GM18526 (cell line): ENCODE data around the gene KLHDC3.

Experiments
- POLR2A ChIP-seq: IDR thresholded peaks from 3 replicates; pipeline ENCODE4 v1.6.1; 2011; ENCODE audit not compliant: insufficient read length; ENCODE audit errors: extremely low read depth

KLHDC3 gene

GRCh38 chr6:43013843-43014433 lies at the start of gene KLHDC3, which contains the start of gene MEA1:
TSS of gene KLHDC3 (plus strand) at chr6:43014249. CDS start at chr6:43017193, 2,944 bp downstream.
TSS of gene MEA1 (minus strand) at chr6:43013946. CDS start at chr6:43013813, 133 bp downstream.
- TF ChIP-seq POLR2A = peak; percentile 73

GRCh38 chr6:42966571-42966970 lies 47.5 kb upstream of the KLHDC3 start:
- TF ChIP-seq POLR2A = no peak

DNA sequence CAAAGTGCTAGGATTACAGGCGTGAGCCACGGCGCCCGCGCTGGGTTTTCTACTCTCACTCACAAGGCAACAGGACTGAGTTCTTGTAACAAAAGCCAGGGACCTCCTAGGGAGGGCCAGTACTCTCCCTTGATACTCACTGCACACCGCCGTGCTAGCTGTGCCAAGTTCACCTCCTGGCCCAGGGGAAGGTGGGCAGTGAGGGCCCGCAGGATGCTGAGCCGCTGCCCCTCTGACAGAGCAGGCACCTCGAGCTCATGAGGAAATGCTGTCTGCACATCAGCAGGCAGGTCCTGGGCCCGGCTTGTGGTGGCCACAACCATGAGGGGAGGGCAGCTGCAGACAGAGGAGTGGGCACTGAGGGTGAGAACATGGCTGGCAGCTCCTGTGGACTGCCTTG lies 46.8 kb upstream of the KLHDC3 start:
- TF ChIP-seq POLR2A = no peak

DNA sequence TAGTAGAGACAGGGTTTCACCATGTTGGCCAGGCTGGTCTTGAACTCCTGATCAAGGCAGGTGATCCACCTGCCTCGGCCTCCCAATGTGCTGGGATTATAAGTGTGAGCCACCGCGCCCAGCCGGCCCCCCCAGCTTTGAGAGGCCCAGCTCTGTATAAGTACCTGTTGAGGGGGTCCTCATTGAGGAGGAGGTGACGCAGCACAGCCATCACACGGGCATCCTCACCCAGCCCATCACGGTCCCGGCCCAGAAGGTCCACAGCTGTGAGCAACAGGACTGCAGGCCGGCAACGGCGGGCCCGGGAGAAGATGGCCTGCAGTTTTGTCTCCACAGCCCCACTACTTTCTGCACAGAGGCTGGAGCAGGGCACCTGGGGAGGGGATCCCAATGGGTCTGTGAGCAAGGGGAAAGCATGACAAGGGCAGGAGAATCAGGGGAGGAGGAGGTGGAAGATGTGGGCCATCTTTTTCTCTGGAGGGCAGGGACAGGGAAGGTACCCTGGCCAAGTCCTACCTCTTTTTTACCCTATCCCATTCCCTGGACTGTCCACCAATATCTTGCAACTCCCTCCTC lies 45.8 kb upstream of the KLHDC3 start:
- no peak for TF ChIP-seq POLR2A

DNA sequence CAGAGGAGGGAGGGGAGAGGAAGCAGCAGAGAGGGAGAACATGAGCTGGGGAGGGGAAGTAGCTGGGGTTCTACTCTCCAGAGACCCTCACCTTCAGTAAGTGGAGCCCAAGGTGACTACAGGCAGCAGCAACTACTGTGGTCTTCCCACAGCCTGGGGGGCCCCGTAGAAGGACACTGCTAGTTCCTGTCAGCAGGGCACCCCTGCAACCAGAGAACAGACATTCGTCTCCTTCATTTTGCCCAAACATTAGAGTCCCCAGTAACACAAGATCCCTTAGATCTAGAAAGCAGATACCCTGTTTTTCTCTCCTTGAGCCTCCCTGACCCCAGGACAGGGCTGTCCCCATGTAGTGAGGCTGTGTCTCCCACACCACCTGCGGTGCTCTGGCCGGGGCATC lies 45.3 kb upstream of the KLHDC3 start:
- TF ChIP-seq POLR2A = no peak

DNA sequence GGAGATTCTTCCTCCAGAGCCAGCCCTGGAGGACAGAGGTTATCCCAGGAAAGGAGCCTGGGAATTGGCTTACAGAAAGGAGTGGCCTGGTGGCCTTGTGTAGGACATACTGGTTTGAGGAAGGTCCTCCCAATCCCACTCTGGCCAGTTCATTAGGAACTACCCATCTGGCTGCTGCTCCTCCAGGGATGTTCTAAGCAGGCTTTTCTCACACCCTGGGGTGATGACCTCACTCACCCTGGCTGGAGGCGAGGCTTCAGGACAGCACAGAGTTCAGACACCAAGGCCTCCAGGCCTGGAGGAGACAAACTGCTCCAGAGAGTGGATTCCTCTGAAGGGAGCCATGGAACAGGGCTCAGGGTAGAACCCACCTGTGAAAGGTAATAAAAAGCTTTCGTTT lies 44.6 kb upstream of the KLHDC3 start:
- TF ChIP-seq POLR2A = no peak

GRCh38 chr6:42969934-42970333 lies 44.1 kb upstream of the KLHDC3 start:
- no peak for TF ChIP-seq POLR2A

DNA sequence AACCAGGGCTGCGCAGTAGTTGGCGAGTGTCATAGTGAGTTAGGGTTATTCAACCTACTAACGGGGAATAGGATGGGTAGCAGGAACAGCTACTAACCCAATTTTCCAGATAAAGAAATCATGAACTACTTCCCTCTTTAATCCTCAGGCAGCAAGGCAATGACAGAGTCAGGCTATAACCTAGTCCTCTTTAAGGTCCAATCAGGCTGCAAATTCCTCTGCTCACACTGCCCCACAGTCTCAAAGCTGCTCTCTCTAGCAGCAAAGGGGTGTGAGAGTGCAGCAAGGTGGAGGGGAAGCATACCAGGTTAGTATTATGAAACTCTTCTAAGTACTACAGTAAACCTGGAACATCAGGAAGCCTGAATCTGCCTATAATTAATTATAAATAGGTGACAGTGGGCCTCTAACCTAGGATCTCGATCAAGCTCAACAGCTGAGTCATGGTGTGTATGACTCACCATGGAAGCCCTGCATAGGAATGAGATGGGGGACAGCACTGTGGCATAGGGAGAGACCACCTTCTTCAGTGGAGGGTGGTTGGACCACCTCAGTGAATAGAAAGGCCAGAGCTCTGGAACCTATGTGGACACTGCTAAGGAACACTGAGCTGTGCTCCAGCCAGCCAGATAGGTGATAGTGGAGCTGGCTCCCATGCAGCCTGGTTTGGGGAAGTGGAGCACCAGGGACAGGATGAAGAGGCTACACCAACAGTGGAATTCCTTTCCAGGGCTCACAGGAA lies 43.0 kb upstream of the KLHDC3 start:
- no peak for TF ChIP-seq POLR2A

DNA sequence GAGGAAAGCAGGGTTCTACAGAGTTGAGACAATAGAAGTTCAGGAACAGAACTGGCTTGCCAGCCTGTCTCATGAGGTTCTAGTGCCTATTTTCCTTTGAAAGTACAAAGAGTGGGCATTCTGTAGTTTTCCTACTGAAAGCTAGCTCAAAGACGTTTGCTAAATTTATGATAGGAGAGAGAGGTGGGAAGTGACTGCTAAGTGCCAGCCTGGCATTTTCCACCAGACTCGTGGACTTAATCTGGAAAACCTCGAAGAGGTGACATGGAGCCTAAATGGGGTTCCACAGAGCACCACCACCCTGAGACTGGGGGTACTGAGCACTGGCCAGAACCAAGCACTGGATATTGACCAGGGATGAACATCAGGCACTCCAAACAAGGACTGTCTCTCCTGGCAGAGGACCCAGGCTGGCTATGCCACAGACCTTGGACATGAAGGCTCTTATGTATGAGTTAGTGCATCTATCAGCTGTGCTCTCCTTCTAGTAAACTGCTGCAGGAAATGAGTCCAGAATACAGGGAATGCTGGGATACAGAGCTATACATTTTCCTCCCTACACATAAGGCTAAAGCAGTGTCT lies 42.2 kb upstream of the KLHDC3 start:
- TF ChIP-seq POLR2A = no peak

- no peak for TF ChIP-seq POLR2A
These were observed 40.1 kb upstream of the KLHDC3 start for GRCh38 chr6:42973926-42974325.

DNA sequence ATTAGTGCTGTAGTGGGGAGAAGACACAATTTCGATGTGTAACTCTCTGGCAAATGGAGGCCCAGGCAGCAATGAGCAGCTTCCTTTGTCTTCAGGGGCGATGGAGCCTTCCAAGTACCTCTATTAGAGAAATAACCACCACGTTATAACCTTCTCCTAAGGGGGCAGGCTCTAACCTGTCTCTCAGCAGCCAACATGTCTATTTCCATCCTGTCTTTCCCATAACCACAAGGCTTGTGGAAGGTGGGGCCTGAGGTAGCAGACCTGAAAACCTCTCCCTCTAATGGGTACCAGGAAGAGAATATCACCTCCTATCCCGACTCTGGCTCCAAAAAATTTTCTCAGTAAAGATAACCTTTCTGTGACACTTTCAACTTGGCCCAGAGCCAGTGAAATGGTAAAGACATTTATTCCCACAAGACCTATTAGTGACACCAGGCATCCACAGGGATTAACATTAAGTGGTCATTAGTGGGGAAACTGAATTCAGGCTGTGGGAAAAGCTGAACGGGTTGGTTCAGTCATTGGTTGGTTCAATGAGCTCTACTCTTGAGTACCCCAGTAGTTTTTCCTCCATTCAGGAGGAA lies 39.0 kb upstream of the KLHDC3 start:
- TF ChIP-seq POLR2A = no peak

GRCh38 chr6:42978487-42978838 lies 35.6 kb upstream of the KLHDC3 start:
- no peak for TF ChIP-seq POLR2A

- peak; percentile 90 for TF ChIP-seq POLR2A
These were observed 35.1 kb upstream of the KLHDC3 start, which contains the start of gene PEX6 for GRCh38 chr6:42978839-42979522. TSS of gene PEX6 (minus strand) at chr6:42979181. CDS start at chr6:42979150, 31 bp downstream.

DNA sequence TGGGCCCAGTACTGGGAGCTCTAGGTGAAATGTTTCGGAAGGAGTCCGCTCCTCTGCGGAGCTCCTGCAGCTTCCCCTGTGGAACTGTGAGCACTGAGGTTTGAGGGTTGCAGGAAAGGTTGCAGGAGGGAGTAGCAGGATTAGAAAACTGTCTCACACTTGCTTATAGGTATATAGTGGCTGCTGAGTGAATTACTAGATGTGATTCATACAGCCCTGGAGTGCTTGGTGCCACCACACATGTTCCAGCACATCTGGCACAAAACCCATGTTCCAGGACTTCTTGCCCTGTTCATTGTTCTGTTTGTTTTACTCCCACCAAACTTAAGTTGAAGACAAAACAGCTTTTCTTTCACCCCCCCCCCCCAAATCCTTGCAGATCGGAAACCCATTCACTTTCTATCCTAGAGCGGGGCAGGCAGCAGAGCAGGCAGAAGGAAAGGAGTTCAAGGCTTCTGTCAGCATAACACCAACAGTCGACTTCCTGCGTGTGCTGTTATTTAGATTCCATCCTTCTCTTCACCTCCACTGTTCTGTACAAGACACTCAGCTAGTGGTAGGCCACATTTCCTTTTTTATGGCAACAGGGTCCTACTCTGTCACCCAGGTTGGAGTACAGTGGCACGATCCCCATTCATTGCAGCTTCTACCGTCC lies 34.4 kb upstream of the KLHDC3 start:
- no peak for TF ChIP-seq POLR2A

DNA sequence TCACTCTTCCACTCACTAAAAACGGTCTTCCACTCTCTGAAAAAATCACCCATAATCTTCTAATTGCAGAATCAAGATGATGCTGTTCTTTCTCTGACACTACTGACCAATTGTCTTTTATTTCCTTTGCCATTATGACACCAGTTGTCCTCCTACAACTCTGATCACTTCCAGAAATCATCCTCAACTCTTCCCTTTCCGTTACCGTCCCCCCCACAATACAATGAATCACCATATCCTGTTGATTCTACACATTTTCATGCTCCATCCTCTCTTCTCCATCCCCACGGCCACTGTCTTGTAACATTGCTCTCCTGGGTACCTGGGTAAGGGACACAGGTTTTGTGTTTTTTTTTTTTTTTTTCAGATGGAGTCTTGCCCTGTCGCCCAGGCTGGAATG lies 32.2 kb upstream of the KLHDC3 start:
- no peak for TF ChIP-seq POLR2A
